Measurements from ENCODE around the gene MVB12B. TPM values are rescaled to one million over a fixed set of nuclear protein-coding genes. Genes with fewer than 3 reads are reported as not detected.

The MVB12B gene
- total and polyA plus RNA-seq, 2 of the 8 experiments (the other 6 are each of a cell fraction or from before 2014, with no cell fraction given): 2.6 to 5.0 TPM

GRCh38 chr9:126306071-126306647 lies 20.5 kb upstream of the MVB12B start (continued):
- TF ChIP-seq CHD7 (IDR thresholded peaks at IDR 0.05; ENCODE audit: insufficient replicate concordance, low read length) (no peak), EGR1 (IDR thresholded peaks at IDR 0.05; ENCODE audit: borderline replicate concordance, low read depth, low read length) (no peak), JUND (IDR thresholded peaks at IDR 0.05; ENCODE audit: low read length) (no peak), TCF12 (IDR thresholded peaks at IDR 0.05; ENCODE audit: low read depth, low read length) (no peak), NANOG (IDR thresholded peaks at IDR 0.05; ENCODE audit: insufficient read depth, low read depth, low read length, poor library complexity, severe bottlenecking) (no peak)
